Stimulated activated CD4-positive, alpha-beta T cell treated with anti-CD3 and anti-CD28 coated beads, TNF-alpha, amount 100 ng/mL, for 48 hours (primary cell): ENCODE data around the gene MRGPRF.

Source experiments
- DNase-seq, 3 donors: peaks; one replicate each; pipeline ENCODE4 v3.0.0-alpha.2; 2020; ENCODE audit warnings: low read depth in 3 of 3

MRGPRF gene

GRCh38 chr11:68963779-68964178 lies 49.3 kb downstream of the MRGPRF start:
- DNase-seq: no peak

GRCh38 chr11:68962527-68963250 lies 50.4 kb downstream of the MRGPRF start:
- no peak for DNase-seq

DNA sequence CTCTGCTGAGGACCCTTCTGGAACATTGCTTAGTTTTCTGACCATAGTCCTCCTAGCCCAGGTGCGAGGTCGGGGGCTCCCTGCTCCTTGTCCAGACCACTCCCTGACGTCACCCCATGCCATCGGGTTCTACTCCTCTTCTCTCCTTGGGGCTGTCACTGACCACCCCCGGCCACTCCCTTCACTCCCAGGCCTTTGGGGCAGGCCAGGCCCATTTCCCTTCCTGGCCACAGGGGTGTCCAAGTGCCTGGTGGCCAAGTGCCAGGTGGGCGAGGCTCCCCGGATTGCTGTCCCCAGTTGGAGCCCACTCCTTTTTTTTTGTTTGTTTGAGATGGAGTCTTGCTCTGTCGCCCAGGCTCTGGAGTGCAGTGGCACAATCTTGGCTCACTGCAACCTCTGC lies 51.8 kb downstream of the MRGPRF start:
- no peak for DNase-seq

- DNase-seq: no peak
These were observed 52.6 kb downstream of the MRGPRF start for GRCh38 chr11:68960294-68961071.

DNA sequence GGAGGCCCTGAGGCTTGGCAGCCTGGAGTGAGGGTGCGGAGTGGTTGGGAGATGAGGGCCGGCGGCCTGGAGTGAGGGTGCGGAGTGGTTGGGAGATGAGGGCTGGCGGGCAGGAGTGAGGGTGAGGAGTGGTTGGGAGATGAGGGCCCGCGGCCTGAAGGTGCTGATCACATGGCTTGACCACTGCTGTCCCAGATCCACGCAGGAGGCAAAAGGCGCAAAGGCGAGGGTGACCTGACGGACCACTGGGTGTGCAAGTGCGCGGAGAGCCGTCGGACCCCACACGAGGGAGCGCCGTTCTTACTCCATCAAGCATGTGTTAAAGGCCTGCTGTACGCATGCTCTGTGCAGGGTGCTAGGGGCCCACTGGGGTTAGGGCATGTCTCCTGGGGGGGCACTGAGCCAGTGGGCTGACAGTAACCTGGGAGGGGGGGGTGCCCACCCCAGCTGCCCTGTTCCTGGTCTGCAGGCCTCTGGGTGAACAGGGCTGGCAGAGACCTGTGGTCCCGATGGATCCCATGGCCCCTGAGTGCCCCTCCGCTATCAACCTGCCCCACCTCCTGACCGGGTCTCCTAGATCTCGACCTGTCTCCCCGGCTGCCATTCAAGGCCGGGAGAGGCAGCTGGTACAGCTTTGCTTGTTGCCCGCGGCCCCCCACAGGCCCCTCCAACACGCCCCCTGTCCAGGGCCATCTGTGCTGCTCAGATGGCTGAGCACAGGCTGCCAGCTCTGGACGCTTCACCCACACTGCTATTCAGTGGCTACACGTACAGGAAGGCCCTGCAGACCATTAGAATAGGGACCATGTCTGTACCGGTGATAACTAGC lies 53.4 kb downstream of the MRGPRF start:
- DNase-seq: no peak

DNA sequence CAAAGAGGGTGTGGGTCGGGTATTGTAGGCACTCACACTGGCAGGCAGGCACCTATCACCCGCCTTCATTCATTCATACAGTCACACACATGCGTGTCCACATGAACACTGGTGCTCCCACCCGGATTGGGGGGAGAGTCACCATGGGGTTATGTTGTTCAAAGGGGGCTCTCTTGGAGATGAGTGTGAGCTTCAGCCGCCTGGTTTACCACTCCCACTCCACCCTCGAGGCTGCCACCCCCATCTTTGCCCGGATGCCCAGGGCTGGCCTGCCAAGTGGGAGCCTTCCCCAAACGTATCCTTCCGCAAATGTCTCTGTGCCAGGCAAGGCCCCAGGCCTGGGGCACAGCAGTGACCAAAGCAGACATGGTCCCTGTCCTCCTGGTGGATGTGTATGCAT lies 54.8 kb downstream of the MRGPRF start:
- DNase-seq: no peak

DNA sequence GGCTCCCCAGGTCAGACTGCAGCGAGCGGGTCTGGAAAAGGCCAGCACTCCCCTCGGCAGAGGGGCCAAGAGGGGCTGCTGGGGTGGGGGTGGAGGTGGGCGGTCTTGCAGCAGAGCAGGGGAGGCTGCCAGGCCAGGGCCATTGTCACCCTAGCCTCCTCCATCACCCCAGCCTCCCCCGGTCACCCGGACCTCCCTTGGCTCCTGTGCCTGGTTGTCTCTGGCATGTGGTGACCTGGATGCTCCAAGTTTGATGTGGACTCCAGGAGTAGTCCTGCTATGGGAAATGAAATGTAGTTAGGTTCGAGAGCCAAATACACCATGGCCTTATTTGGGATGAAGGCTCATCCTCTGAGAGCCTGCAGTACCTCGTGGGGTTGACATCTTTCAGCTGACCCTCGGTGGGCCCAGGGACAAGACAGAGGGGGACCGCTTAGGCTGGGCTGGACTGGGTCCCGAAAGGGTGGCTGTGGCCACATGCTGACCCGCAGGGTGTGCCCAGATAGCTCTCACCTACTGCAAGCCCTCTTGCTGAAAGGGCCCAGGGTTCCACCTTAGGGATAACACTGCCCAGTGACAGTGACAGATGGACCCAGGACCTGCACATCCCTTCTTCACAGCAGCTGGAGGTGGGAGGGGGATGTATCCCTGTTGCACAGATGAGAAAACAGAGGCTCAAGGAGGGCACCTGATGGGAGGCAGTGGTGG lies 56.3 kb downstream of the MRGPRF start:
- DNase-seq: no peak

DNA sequence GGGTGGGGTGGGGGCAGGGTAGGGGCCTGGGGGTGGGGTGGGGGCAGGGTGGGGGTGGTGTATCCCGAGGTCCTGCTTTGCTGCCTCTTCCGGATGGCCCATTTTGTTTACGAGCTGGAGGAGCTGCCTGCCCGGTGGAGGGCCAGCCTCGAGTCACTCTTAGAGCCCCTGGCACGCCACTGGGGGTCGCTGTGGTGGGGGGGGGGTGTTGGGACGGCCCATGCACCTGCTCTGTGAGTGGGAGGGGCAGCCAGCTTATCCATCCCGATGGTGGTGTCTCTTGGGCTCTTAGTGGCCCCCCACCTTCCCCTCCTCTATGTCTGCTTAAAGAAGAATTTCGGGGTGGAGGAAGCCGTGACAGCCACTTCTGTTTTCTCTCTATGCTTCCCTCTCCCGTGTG lies 56.9 kb downstream of the MRGPRF start:
- DNase-seq: peak in 1 of 3 donors; percentile 10

DNA sequence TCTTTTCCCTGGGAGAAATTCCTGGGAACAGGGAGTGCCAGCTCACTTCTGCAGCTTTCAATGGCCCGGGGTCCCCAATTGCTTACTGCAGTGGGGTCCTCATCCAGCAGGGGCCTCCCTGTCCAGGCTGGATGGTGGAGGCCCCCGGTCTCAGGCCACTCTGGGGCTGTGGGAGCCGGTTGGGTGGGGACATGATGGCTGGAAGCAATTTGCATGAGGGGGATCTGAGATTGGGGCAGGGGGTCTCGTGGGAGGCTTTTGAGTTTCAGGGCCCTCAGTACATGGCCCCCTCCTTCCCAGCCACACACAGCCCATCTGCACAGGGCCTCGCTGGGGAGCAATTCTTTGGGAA lies 57.5 kb downstream of the MRGPRF start:
- DNase-seq: no peak

DNA sequence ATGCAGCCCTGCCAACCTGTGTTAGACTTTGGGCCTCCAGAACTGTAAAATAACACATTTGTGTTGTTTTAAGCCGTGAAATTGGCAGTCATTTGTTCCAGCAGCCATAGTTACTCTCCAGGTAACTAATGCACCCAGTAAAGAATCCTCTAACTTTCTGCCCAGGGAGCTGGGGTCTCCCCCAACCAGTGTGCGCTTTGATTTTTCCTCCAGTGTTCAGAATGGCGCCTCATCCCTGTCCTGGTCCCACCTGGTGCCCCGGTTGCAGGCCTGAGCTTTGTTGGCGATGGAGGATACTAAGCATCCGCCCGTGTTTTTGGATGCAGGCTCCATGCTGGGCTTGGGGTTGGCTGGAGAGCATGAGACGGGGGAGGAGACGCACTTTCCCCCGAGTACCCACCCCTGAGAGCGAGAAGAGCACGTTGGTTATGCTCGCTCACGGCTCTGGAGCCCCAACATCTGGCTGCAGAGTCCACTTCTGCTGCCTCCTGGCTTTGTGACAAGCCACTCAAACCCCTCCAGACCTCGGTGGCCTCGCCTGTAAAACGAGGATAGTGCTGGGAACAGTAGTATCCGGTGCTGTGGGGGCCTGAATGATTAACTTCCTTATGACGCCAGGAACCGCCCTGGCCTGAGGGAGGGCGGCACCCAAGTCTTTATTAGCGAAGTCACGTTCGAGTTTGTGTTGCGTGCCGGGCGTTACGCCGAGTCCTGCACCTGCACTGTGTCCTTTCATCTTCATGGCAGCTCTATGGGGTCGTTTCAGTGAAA lies 58.0 kb downstream of the MRGPRF start:
- no peak for DNase-seq
